ENCODE measurements around the gene ITGB1BP2.
"Not testable (repeated sequence)": the region's sequence is repeated elsewhere in the genome, so short reads cannot be mapped to it uniquely, and the experiment has no call there.

Gene ITGB1BP2

GRCh38 chrX:71302461-71303213 is 1.1 kb downstream of the ITGB1BP2 start:
- DNase-seq: no peak

DNA sequence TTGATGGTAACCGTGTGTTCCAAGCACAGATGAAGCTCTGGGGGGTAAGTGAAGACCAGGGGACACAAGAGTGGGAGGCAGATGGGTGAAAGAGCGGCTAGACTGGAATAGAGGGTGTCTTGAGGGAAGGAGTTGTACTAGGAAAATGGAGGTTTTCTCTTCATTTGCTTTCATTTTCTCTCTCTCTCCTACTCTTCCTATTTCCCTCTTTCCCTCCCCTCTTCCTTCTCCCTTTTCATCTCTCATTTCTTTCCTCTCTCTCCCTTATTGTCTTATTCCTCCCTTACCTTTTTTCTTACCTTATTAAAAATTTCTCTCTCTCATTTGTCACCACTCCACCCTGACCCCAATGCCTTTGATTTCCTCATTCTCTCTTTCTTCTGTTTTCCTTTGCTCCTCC is 3.0 kb downstream of the ITGB1BP2 start:
- DNase-seq: no peak

- DNase-seq: no peak
Measured at GRCh38 chrX:71315917-71316316, 14.4 kb downstream of the ITGB1BP2 start.

GRCh38 chrX:71316959-71317358 is 15.4 kb downstream of the ITGB1BP2 start:
- not testable (repeated sequence) for DNase-seq

- DNase-seq: no peak
Measured at GRCh38 chrX:71320126-71320525, 18.6 kb downstream of the ITGB1BP2 start.

DNA sequence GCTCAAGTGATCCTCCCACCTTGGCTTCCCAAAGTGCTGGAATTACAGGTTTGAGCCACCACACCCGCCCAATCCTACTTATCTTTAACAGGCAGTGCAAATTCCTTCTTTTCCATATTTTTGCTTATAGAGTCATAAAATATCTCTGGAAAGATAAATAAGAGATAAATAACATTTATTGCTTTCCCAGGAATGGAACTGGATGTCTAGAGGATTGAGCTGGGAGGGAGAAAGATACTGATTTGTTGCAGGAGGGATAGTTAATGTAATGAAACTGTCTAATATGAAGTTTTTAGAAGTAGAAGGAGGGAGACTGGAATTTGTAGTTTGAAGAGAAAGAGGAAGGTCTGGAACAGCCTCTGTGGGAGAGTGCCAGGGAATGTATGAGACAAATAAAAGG is 20.2 kb downstream of the ITGB1BP2 start:
- DNase-seq: no peak

DNA sequence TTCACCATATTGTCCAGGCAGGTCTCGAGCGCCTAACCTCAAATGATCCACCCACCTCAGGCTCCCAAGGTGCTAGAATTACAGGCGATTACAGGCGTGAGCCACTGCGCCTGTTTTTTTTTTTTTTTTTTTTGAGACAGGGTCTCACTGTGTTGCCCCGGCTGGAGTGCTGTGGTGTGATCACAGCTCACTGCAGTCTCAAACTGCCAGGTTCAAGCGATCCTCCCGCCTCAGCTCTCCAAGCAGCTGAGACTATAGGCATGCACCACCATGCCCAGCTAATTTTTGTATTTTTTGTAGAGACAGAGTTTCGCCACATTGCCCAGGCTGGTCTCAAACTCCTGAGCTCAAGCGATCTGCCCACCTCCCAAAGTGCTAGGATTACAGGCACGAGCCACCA is 22.9 kb downstream of the ITGB1BP2 start:
- DNase-seq: not testable (repeated sequence)

GRCh38 chrX:71326394-71326793 is 24.8 kb downstream of the ITGB1BP2 start:
- no peak for DNase-seq

- not testable (repeated sequence) for DNase-seq
Measured at GRCh38 chrX:71349151-71349665, 47.7 kb downstream of the ITGB1BP2 start.

DNA sequence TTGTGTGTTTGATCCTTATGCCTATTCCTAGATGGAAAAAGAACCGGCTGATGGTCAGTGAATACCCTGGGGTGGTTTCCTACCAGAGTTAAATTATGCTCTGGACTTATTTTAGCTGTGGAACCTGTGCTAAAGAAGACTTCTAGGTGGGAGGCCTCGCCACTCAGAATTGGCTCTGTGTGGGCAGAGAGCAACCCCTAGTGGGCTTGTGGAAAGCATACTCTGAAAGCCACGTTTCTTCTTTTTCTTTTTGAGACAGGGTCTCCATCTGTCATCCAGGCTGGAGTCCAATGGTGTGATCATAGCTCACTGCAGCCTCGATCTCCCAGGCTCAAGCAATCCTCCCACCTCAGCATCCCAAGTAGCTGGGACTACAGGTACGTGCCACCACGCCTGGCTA is 48.3 kb downstream of the ITGB1BP2 start:
- DNase-seq: not testable (repeated sequence)

- DNase-seq: not testable (repeated sequence)
Measured at GRCh38 chrX:71352439-71352838, 50.9 kb downstream of the ITGB1BP2 start.
